WTC11 (cell line): ENCODE data around the gene DAB1. TPM values are rescaled to one million over a fixed set of nuclear protein-coding genes. Genes with fewer than 3 reads are reported as not detected.

Source experiments
- ATAC-seq: fragments of 200-7000 bp; cut with Tn5 transposase; 2 replicates; pipeline ENCODE4 v1.10.0; 2021; ENCODE audit warnings: mild to moderate bottlenecking, moderate library complexity
- CTCF ChIA-PET: fragments of 300-600 bp; sonication (Branson Sonifier 250); formaldehyde crosslinking; loops from one replicate; lab custom pipeline; 2021; ENCODE audit warnings: antibody characterized with exemption; lab: Charles Lee
- POLR2A ChIA-PET: fragments of 350-600 bp; sonication (Branson Sonifier 250); formaldehyde crosslinking; loops from one replicate; lab custom pipeline; 2021; ENCODE audit warnings: antibody characterized with exemption; lab: Charles Lee
- DNase-seq: peaks from one replicate; pipeline ENCODE4 v3.0.0; 2021; ENCODE audit warnings: low spot score
- H3K27ac Mint-ChIP-seq: 2 replicates; pipeline ENCODE4 v1.8.0; 2021; ENCODE audit warnings: mixed read lengths
- H3K27me3 Mint-ChIP-seq: 2 replicates; pipeline ENCODE4 v1.8.0; 2021; ENCODE audit warnings: low read depth, mild to moderate bottlenecking, moderate library complexity, mixed read lengths
- H3K36me3 Mint-ChIP-seq: 2 replicates; pipeline ENCODE4 v1.8.0; 2021; ENCODE audit warnings: mixed read lengths
- H3K4me1 Mint-ChIP-seq: 2 replicates; pipeline ENCODE4 v1.8.0; 2022; ENCODE audit warnings: mixed read lengths
- H3K4me3 Mint-ChIP-seq: 2 replicates; pipeline ENCODE4 v1.8.0; 2021; ENCODE audit warnings: mild to moderate bottlenecking, moderate library complexity, mixed read lengths
- H3K9me3 Mint-ChIP-seq: 2 replicates; pipeline ENCODE4 v1.8.0; 2021; ENCODE audit warnings: mixed read lengths
- AR ChIP-seq: fragments of 250-450 bp; sonication (Bioruptor Pico); IDR thresholded peaks from 2 replicates; pipeline ENCODE4 v1.9.0; 2021; ENCODE audit warnings: mild to moderate bottlenecking
- ATF3 ChIP-seq: sonication (generic); formaldehyde crosslinking; conservative IDR thresholded peaks from 2 replicates; pipeline ENCODE4 v1.8.1; 2022; ENCODE audit warnings: mild to moderate bottlenecking, missing genetic modification reagents
- CDX4 ChIP-seq: fragments of 250-450 bp; sonication (Bioruptor Pico); IDR thresholded peaks from 2 replicates; pipeline ENCODE4 v1.9.0; 2021; ENCODE audit warnings: moderate library complexity, mild to moderate bottlenecking, inconsistent platforms, borderline replicate concordance
- CREB1 ChIP-seq: sonication (generic); formaldehyde crosslinking; IDR thresholded peaks from 2 replicates; pipeline ENCODE4 v1.8.0; 2023; ENCODE audit warnings: mild to moderate bottlenecking, missing genetic modification reagents
- ELF4 ChIP-seq: sonication (generic); formaldehyde crosslinking; IDR thresholded peaks from 2 replicates; pipeline ENCODE4 v1.8.1; 2022; ENCODE audit warnings: low read depth, mild to moderate bottlenecking, moderate library complexity, missing genetic modification reagents
- EMX1 ChIP-seq: fragments of 250-450 bp; sonication (Bioruptor Pico); IDR thresholded peaks from 2 replicates; pipeline ENCODE4 v1.8.0; 2021; ENCODE audit warnings: mild to moderate bottlenecking
- ESRRA ChIP-seq: sonication (generic); formaldehyde crosslinking; IDR thresholded peaks from 2 replicates; pipeline ENCODE4 v1.8.1; 2022; ENCODE audit warnings: mild to moderate bottlenecking, missing genetic modification reagents, borderline replicate concordance
- MXD4 ChIP-seq: fragments of 250-450 bp; sonication (Bioruptor Pico); IDR thresholded peaks from 2 replicates; pipeline ENCODE4 v1.8.0; 2021; ENCODE audit warnings: mild to moderate bottlenecking, moderate library complexity, borderline replicate concordance
- NFATC4 ChIP-seq: fragments of 250-450 bp; sonication (Bioruptor Pico); IDR thresholded peaks from 2 replicates; pipeline ENCODE4 v1.9.0; 2021; ENCODE audit warnings: mild to moderate bottlenecking
- NFYB ChIP-seq: sonication (generic); formaldehyde crosslinking; conservative IDR thresholded peaks from 2 replicates; pipeline ENCODE4 v1.8.0; 2022; ENCODE audit warnings: low read depth, missing genetic modification reagents
- NR1H2 ChIP-seq: sonication (generic); formaldehyde crosslinking; IDR thresholded peaks from 2 replicates; pipeline ENCODE4 v1.9.0; 2021; ENCODE audit warnings: mild to moderate bottlenecking, moderate library complexity, missing genetic modification reagents
- NR3C1 ChIP-seq: sonication (generic); formaldehyde crosslinking; conservative IDR thresholded peaks from 2 replicates; pipeline ENCODE4 v1.8.1; 2023; ENCODE audit warnings: low read depth, mild to moderate bottlenecking, missing genetic modification reagents
- OVOL2 ChIP-seq: fragments of 250-450 bp; sonication (Bioruptor Pico); IDR thresholded peaks from 2 replicates; pipeline ENCODE4 v1.9.0; 2021; ENCODE audit warnings: mild to moderate bottlenecking, borderline replicate concordance
- SMAD3 ChIP-seq: sonication (generic); formaldehyde crosslinking; IDR thresholded peaks from 2 replicates; pipeline ENCODE4 v1.8.0; 2022; ENCODE audit warnings: missing genetic modification reagents, mild to moderate bottlenecking, borderline replicate concordance
- SOX15 ChIP-seq: fragments of 250-450 bp; sonication (Bioruptor Pico); IDR thresholded peaks from 2 replicates; pipeline ENCODE4 v1.9.0; 2021; ENCODE audit warnings: mild to moderate bottlenecking
- TCF7 ChIP-seq: sonication (generic); formaldehyde crosslinking; IDR thresholded peaks from 2 replicates; pipeline ENCODE4 v1.8.0; 2022; ENCODE audit warnings: mild to moderate bottlenecking, low read depth, missing genetic modification reagents, moderate library complexity
- USF2 ChIP-seq: sonication (generic); formaldehyde crosslinking; IDR thresholded peaks from 2 replicates; pipeline ENCODE4 v1.8.1; 2023; ENCODE audit warnings: mild to moderate bottlenecking, missing genetic modification reagents, moderate library complexity
- ZBTB21 ChIP-seq: sonication (generic); formaldehyde crosslinking; IDR thresholded peaks from 2 replicates; pipeline ENCODE4 v1.8.1; 2023; ENCODE audit warnings: mild to moderate bottlenecking, missing genetic modification reagents, borderline replicate concordance
- ZNF138 ChIP-seq: sonication (generic); formaldehyde crosslinking; conservative IDR thresholded peaks from 2 replicates; pipeline ENCODE4 v1.8.1; 2022; ENCODE audit warnings: mild to moderate bottlenecking, moderate library complexity, missing genetic modification reagents
- ZNF219 ChIP-seq: sonication (generic); formaldehyde crosslinking; IDR thresholded peaks from 2 replicates; pipeline ENCODE4 v1.8.0; 2023; ENCODE audit warnings: missing genetic modification reagents, mild to moderate bottlenecking, borderline replicate concordance
- ZNF232 ChIP-seq: sonication (generic); formaldehyde crosslinking; IDR thresholded peaks from 2 replicates; pipeline ENCODE4 v1.8.0; 2022; ENCODE audit warnings: mild to moderate bottlenecking, missing genetic modification reagents
- ZNF512 ChIP-seq: sonication (generic); formaldehyde crosslinking; IDR thresholded peaks from 2 replicates; pipeline ENCODE4 v1.8.1; 2022; ENCODE audit warnings: missing genetic modification reagents, borderline replicate concordance
- total RNA-seq: library from RNA; stranded (reverse); gene quantifications from 3 replicates; pipeline ENCODE4 v1.2.3, GENCODE V29; 2021
- TF ChIP-seq, protein P1 (sequence below): fragments of 250-450 bp; sonication (Bioruptor Pico); IDR thresholded peaks from 2 replicates; pipeline ENCODE4 v1.9.0; 2021; ENCODE audit warnings: mild to moderate bottlenecking
- TF ChIP-seq, protein P2 (sequence below): sonication (generic); formaldehyde crosslinking; IDR thresholded peaks from 2 replicates; pipeline ENCODE4 v1.8.1; 2022; ENCODE audit warnings: mild to moderate bottlenecking, moderate library complexity, missing genetic modification reagents

DAB1 gene
- total RNA-seq, 1 experiment from 2014 or later = 10.7 TPM

DNA sequence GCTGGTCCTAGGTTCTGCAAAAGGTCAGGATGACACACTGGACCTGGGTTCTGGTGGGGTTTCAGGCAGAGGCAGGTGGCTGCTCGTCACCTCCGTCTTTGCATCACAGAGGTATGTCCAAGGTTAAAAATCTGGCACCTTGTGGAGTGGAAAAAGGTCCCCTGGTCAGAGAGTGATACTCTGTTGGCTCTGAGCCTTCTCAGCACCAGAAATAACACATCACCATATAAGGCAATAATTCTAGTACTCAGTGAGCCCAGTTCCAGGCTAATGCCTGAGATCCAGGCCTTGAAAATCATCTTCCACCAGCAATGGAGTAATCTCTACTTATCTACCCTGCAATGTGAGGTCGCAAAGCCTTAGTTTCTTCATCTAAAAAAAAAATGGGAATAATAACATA is 330.7 kb downstream of the DAB1 start (continued):
- TF ChIP-seq ZNF512 = no peak
- TF ChIP-seq NFYB (CRISPR knock-in tag) = no peak
- TF ChIP-seq ESRRA (CRISPR knock-in tag) = no peak
- no peak for TF ChIP-seq MXD4 (CRISPR knock-in tag)
- no peak for TF ChIP-seq USF2
- no peak for TF ChIP-seq ELF4 (CRISPR knock-in tag)
- TF ChIP-seq ATF3 (CRISPR knock-in tag) = no peak
- no peak for TF ChIP-seq SMAD3 (CRISPR knock-in tag)
- no peak for TF ChIP-seq EMX1
- TF ChIP-seq OVOL2 (CRISPR knock-in tag) = no peak

DNA sequence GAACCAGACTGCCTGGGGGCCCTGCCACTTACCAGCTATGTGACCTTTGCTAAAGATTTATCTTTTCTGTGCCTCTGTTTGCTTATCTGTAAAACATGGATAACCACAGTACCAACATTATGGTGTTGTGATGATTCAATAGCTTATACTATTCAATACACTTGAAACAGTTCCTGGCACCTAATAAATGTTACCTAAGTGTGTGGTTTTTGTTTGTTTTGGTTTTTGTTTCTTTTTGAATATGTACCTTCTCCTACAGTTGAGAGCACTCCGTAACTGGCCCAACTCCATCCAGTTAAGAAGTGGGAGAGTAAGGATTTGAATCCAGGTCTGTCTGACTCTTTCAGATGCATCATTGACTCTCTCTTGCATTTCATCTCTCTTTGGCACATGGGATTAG is 332.2 kb downstream of the DAB1 start:
- Mint-ChIP-seq H3K4me3 (no peak overlapping the region), H3K27me3 (no peaks in the 10 kb centered on the region), H3K4me1 (peaks cover 12% of the 10 kb centered on the region), H3K36me3 (no peaks in the 10 kb centered on the region), H3K27ac (no peak overlapping the region), H3K9me3 (no peaks in the 10 kb centered on the region)
- DNase-seq (no peak), ATAC-seq (no peak)
- no peak for TF ChIP-seq CDX4 (CRISPR knock-in tag)
- no peak for TF ChIP-seq OVOL2 (CRISPR knock-in tag)
- ChIA-PET CTCF (no interaction called here), POLR2A (no interaction called here)

DNA sequence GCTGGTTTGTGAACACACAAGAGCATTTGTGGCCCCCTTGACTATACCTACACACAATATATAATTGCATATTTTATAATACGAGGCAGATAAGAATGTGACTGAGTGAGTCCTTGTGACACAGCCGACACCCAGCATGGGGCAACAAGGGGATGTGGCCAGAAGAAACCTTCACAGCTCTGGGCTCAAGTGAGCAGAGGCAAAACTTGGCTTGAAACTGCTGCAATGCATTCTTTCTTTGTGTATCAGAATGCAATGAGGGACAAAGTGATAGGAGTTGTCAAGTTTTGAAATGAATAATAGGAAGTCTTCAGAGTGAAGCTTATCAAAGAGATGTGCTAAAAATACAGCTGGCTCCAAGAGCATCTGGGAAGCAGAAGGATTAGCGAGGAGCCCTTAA is 334.0 kb downstream of the DAB1 start:
- POLR2A ChIA-PET = interaction anchor here (1.2 kb wide), 1 partner anchor 17 kb away, joined by 3 read pairs; no protein-coding TSS in a partner anchor
- no peaks in the 10 kb centered on the region for H3K36me3 Mint-ChIP-seq
- H3K4me3 Mint-ChIP-seq = no peak overlapping the region
- H3K27me3 Mint-ChIP-seq = no peaks in the 10 kb centered on the region
- ATAC-seq = no peak
- no peaks in the 10 kb centered on the region for H3K9me3 Mint-ChIP-seq
- peaks cover 12% of the 10 kb centered on the region for H3K4me1 Mint-ChIP-seq
- CTCF ChIA-PET = no interaction called here
- no peak overlapping the region for H3K27ac Mint-ChIP-seq
- DNase-seq = no peak
- TF ChIP-seq CREB1 (no peak), ZBTB21 (CRISPR knock-in tag) (no peak), MXD4 (CRISPR knock-in tag) (no peak), TCF7 (no peak), NR1H2 (CRISPR knock-in tag) (no peak), AR (CRISPR knock-in tag) (no peak), ZNF219 (CRISPR knock-in tag) (no peak), ZNF232 (CRISPR knock-in tag) (no peak), NR3C1 (CRISPR knock-in tag) (no peak), SOX15 (no peak), OVOL2 (CRISPR knock-in tag) (no peak), ZNF138 (CRISPR knock-in tag) (no peak), NFATC4 (CRISPR knock-in tag) (no peak)
- TF ChIP-seq, protein P1, sequence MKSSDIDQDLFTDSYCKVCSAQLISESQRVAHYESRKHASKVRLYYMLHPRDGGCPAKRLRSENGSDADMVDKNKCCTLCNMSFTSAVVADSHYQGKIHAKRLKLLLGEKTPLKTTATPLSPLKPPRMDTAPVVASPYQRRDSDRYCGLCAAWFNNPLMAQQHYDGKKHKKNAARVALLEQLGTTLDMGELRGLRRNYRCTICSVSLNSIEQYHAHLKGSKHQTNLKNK = no peak
- TF ChIP-seq, protein P2, sequence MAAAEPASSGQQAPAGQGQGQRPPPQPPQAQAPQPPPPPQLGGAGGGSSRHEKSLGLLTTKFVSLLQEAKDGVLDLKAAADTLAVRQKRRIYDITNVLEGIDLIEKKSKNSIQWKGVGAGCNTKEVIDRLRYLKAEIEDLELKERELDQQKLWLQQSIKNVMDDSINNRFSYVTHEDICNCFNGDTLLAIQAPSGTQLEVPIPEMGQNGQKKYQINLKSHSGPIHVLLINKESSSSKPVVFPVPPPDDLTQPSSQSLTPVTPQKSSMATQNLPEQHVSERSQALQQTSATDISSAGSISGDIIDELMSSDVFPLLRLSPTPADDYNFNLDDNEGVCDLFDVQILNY (CRISPR knock-in tag) = no peak
